ENCODE data around the gene SPATA2. TPM values are rescaled to one million over a fixed set of nuclear protein-coding genes. Genes with fewer than 3 reads are reported as not detected.

SPATA2 gene
- total and polyA plus RNA-seq, 5 donors from 2014 or later = 2.1 to 19.1 (median 3.4) TPM

DNA sequence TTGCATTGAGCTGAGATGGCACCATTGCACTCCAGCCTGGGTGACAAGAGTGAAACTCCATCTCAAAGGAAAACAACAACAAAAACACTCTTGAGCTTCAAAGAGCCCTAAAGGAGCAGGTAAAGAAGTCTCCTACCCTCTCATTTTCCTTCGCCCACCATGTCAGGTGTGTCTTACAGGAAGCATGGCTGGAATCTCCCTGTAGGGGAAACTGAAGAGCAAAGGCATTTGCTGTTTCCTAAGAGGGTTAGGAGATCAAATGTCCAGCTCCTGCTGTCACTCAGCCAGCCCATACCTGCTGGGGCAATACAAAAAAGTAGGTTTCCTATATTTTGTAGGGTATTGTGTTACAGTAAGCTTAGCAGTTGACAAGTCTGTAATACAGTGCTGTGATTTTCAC, 43.3 kb downstream of the SPATA2 start:
- Histone ChIP-seq H3K36me3 (ENCODE audit: control insufficient read depth, insufficient read depth, low read length) (peaks cover 60% of the 10 kb centered on the region), H3K9me3 (ENCODE audit: control insufficient read depth in 2 of 2, low read length in 2 of 2) (no peaks in the 10 kb centered on the region), H3K4me3 (ENCODE audit: low read depth, low read length) (no peak overlapping the region), H3K27ac (ENCODE audit: insufficient read depth, low read length, poor library complexity, severe bottlenecking) (no peak overlapping the region), H3K4me1 (ENCODE audit: control insufficient read depth, insufficient read depth, low read length, poor library complexity, severe bottlenecking) (no peaks in the 10 kb centered on the region), H3K27me3 (ENCODE audit: control insufficient read depth, insufficient read depth, low read length) (no peaks in the 10 kb centered on the region)
- Mint-ChIP-seq H3K4me3 (no peak overlapping the region), H3K9me3 (peaks cover 0 to 2% (median 0%) of the 10 kb centered on the region in 7 donors), H3K4me1 (peaks cover 0 to 3% (median 0%) of the 10 kb centered on the region in 4 donors), H3K27ac (no peak overlapping the region), H3K27me3 (no peaks in the 10 kb centered on the region), H3K36me3 (peaks cover 24% of the 10 kb centered on the region)
- ATAC-seq (ENCODE audit: low read depth in 2 of 2) (no peak), DNase-seq (no peak)

DNA sequence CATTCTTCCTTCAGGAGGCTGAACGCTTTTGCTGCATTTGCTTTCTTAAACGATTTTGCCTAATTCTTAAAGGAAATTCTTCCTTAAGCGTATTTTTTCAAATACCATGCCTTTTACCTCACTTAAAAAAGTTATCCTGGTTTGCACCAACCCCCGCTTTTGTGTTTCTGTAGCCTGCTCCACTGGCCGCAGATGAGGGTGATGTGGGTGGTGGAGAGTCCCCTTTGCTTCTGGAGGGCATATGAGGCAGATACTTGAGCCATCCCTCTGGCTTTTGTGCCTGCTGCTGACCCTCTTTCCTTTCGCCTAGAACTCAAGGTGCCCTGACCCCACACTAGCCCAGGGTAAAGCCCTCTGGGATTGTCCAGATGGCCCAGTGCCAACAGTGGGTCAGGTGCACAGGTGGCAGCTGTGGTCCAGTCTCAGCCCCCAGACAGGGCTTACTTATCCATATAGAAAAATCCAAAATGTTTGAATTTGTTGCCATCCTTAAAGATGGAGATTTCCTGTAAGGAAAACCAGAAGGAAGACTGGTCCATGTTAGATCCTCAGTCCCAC, 43.9 kb downstream of the SPATA2 start:
- Mint-ChIP-seq H3K27me3 (no peaks in the 10 kb centered on the region), H3K9me3 (peaks cover 0 to 2% (median 0%) of the 10 kb centered on the region in 7 donors), H3K4me3 (no peak overlapping the region), H3K4me1 (peaks cover 0 to 5% (median 1%) of the 10 kb centered on the region in 4 donors), H3K36me3 (peaks cover 30% of the 10 kb centered on the region), H3K27ac (no peak overlapping the region)
- H3K4me1 ChIP-seq (ENCODE audit: control insufficient read depth, insufficient read depth, low read length, poor library complexity, severe bottlenecking) = no peaks in the 10 kb centered on the region
- peaks cover 64% of the 10 kb centered on the region for H3K36me3 ChIP-seq (ENCODE audit: control insufficient read depth, insufficient read depth, low read length)
- no peak overlapping the region for H3K27ac ChIP-seq (ENCODE audit: insufficient read depth, low read length, poor library complexity, severe bottlenecking)
- H3K4me3 ChIP-seq (ENCODE audit: low read depth, low read length) = no peak overlapping the region
- no peak for DNase-seq
- no peak for ATAC-seq (ENCODE audit: low read depth in 2 of 2)
- H3K27me3 ChIP-seq (ENCODE audit: control insufficient read depth, insufficient read depth, low read length) = no peaks in the 10 kb centered on the region
- no peaks in the 10 kb centered on the region for H3K9me3 ChIP-seq (ENCODE audit: control insufficient read depth in 2 of 2, low read length in 2 of 2)

DNA sequence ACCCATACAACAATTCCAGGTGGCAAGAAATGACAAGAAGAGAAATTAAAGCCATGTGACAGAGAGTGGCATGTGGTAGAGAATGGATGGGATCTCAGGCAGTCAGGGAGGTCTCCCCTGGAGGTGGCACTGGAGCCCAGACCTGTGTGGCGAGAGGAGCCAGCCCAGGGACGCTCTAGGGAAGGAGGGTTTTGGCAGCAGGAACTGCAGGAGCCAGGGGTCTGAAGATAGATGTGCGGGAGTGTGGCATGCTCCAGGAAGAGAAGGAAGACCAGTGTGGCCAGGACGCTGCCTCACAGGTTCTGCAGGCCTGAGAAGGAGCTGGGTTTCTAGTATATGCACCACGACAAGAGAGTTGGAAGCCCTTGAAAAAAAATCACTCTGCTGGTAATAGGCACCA, 45.1 kb downstream of the SPATA2 start:
- DNase-seq = no peak
- Histone ChIP-seq H3K36me3 (ENCODE audit: control insufficient read depth, insufficient read depth, low read length) (peaks cover 70% of the 10 kb centered on the region), H3K4me1 (ENCODE audit: control insufficient read depth, insufficient read depth, low read length, poor library complexity, severe bottlenecking) (no peaks in the 10 kb centered on the region), H3K4me3 (ENCODE audit: low read depth, low read length) (no peak overlapping the region), H3K27ac (ENCODE audit: insufficient read depth, low read length, poor library complexity, severe bottlenecking) (no peak overlapping the region), H3K9me3 (ENCODE audit: control insufficient read depth in 2 of 2, low read length in 2 of 2) (no peaks in the 10 kb centered on the region), H3K27me3 (ENCODE audit: control insufficient read depth, insufficient read depth, low read length) (no peaks in the 10 kb centered on the region)
- Mint-ChIP-seq H3K4me3 (no peak overlapping the region), H3K9me3 (peaks cover 0 to 2% (median 0%) of the 10 kb centered on the region in 7 donors), H3K4me1 (peaks cover 0 to 5% (median 1%) of the 10 kb centered on the region in 4 donors), H3K27me3 (no peaks in the 10 kb centered on the region), H3K36me3 (peaks cover 34% of the 10 kb centered on the region), H3K27ac (no peak overlapping the region)
- ATAC-seq (ENCODE audit: low read depth in 2 of 2) = no peak

DNA sequence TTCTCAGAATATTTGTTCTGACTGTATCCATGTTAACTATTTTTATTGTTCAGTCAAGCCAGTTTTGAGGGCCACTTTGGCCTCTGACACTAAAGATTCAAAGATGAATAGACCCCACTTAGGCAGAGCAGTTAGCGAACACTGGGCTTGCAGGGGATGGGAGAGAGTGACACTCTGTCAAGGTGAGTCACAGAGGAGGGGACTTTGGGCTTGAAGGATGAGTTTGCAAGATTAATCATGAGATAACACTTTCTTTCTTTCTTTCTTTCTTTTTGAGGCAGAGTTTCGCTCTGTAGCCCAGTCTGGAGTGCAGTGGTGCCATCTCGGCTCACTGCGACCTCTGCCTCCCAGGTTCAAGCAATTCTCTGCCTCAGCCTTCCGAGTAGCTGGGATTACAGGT, 46.4 kb downstream of the SPATA2 start:
- Mint-ChIP-seq H3K4me3 (no peak overlapping the region), H3K27ac (peak overlapping the region in 1 of 3 donors; percentile 28), H3K9me3 (peaks cover 0 to 2% (median 0%) of the 10 kb centered on the region in 7 donors), H3K4me1 (peaks cover 0 to 5% (median 1%) of the 10 kb centered on the region in 4 donors), H3K27me3 (no peaks in the 10 kb centered on the region), H3K36me3 (peaks cover 33% of the 10 kb centered on the region)
- Histone ChIP-seq H3K9me3 (ENCODE audit: control insufficient read depth in 2 of 2, low read length in 2 of 2) (no peaks in the 10 kb centered on the region), H3K27ac (ENCODE audit: insufficient read depth, low read length, poor library complexity, severe bottlenecking) (no peak overlapping the region), H3K4me3 (ENCODE audit: low read depth, low read length) (no peak overlapping the region), H3K36me3 (ENCODE audit: control insufficient read depth, insufficient read depth, low read length) (peaks cover 73% of the 10 kb centered on the region), H3K4me1 (ENCODE audit: control insufficient read depth, insufficient read depth, low read length, poor library complexity, severe bottlenecking) (no peaks in the 10 kb centered on the region), H3K27me3 (ENCODE audit: control insufficient read depth, insufficient read depth, low read length) (no peaks in the 10 kb centered on the region)
- ATAC-seq (ENCODE audit: low read depth in 2 of 2) (no peak), DNase-seq (no peak)

DNA sequence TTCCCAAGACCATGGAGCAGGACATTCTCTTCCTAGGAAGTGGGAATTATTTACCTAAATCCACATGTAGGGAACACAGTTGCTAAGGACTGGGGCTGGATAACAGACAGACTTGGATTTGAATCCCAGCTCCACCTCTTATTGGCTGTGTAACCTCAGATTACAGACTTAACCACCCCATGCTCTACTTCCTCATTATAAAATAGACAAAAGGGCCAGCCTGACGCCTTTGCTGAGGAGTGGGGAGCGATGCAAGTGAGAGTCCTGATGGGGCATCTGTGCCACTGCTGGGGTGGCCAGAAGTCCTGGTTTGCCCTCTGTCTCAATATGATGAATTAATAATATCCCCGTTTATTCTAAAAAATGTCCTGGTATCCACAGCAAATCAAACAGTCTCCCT, 46.8 kb downstream of the SPATA2 start:
- Histone ChIP-seq H3K27me3 (ENCODE audit: control insufficient read depth, insufficient read depth, low read length) (no peaks in the 10 kb centered on the region), H3K4me3 (ENCODE audit: low read depth, low read length) (no peak overlapping the region), H3K4me1 (ENCODE audit: control insufficient read depth, insufficient read depth, low read length, poor library complexity, severe bottlenecking) (no peaks in the 10 kb centered on the region), H3K36me3 (ENCODE audit: control insufficient read depth, insufficient read depth, low read length) (peaks cover 75% of the 10 kb centered on the region), H3K9me3 (ENCODE audit: control insufficient read depth in 2 of 2, low read length in 2 of 2) (no peaks in the 10 kb centered on the region), H3K27ac (ENCODE audit: insufficient read depth, low read length, poor library complexity, severe bottlenecking) (no peak overlapping the region)
- peaks cover 0 to 5% (median 1%) of the 10 kb centered on the region in 4 donors for H3K4me1 Mint-ChIP-seq
- DNase-seq (no peak), ATAC-seq (ENCODE audit: low read depth in 2 of 2) (no peak)
- H3K27me3 Mint-ChIP-seq = no peaks in the 10 kb centered on the region
- H3K9me3 Mint-ChIP-seq = peaks cover 0 to 2% (median 0%) of the 10 kb centered on the region in 7 donors
- H3K4me3 Mint-ChIP-seq = no peak overlapping the region
- peaks cover 33% of the 10 kb centered on the region for H3K36me3 Mint-ChIP-seq
- peak overlapping the region in 1 of 3 donors; percentile 65 for H3K27ac Mint-ChIP-seq

DNA sequence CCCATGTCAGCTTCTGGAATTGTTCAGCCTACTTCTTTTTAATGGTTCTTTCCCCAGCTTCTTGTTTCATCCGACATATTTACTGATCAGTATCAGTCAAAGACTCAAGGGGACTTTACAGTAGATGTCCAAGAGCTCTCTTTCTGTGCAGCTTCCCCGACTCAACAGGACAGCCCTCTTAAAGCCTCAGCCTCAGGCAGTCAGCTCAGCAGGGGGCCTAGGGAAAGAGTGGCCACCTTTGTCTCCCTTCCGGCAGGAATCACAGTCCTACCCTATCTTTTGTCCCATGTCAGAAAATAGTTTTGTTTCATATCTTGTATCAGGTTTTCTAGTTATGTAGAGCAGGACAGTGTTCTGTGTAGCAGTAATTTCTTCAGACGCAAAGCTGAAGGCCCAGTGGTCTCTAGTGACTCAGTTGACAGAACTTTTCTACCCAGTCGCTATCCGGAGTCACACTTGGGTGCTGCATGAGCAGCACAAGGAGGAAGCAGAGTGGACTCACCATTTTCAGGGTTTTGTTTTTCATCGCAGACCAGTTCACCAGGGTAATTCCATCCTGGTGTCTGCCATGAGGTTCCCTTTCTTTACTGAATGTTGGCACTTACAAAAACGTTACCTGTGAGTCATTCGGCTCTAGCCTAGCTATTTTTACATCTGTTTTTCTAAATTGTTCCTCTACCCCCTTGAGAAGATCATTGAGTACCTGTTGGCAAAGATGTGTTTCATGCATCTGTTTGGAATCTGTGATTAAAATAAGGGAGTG, 47.7 kb downstream of the SPATA2 start:
- ATAC-seq (ENCODE audit: low read depth in 2 of 2) = no peak
- Histone ChIP-seq H3K4me3 (ENCODE audit: low read depth, low read length) (no peak overlapping the region), H3K9me3 (ENCODE audit: control insufficient read depth in 2 of 2, low read length in 2 of 2) (no peaks in the 10 kb centered on the region), H3K27me3 (ENCODE audit: control insufficient read depth, insufficient read depth, low read length) (no peaks in the 10 kb centered on the region), H3K27ac (ENCODE audit: insufficient read depth, low read length, poor library complexity, severe bottlenecking) (no peak overlapping the region), H3K36me3 (ENCODE audit: control insufficient read depth, insufficient read depth, low read length) (peaks cover 81% of the 10 kb centered on the region), H3K4me1 (ENCODE audit: control insufficient read depth, insufficient read depth, low read length, poor library complexity, severe bottlenecking) (no peaks in the 10 kb centered on the region)
- H3K4me1 Mint-ChIP-seq = peaks cover 0 to 5% (median 1%) of the 10 kb centered on the region in 4 donors
- peaks cover 0 to 2% (median 0%) of the 10 kb centered on the region in 7 donors for H3K9me3 Mint-ChIP-seq
- peaks cover 33% of the 10 kb centered on the region for H3K36me3 Mint-ChIP-seq
- DNase-seq = no peak
- no peak overlapping the region for H3K4me3 Mint-ChIP-seq
- peak overlapping the region in 2 of 3 donors; percentile 46 to 68 for H3K27ac Mint-ChIP-seq
- no peaks in the 10 kb centered on the region for H3K27me3 Mint-ChIP-seq

DNA sequence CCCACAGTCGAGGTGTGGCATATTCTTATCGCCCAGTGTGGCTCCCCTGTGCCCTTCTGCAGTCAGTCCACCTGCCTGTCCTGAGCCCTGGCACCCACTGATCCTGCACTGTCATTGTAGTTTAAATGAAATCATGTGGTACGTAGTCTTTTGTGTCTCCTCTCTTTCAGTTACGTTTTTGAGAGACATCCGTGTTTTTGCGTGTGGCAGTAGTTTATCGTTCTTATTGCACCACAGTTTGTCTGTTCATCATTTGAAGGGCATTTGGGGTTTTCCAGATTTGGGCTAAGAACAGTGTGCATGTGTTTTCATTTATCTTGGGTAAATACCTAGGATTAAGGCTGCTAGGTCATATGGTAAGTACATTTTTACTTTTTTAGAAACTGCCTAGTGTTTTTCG, 49.3 kb downstream of the SPATA2 start:
- no peak overlapping the region for H3K4me3 Mint-ChIP-seq
- H3K27me3 ChIP-seq (ENCODE audit: control insufficient read depth, insufficient read depth, low read length) = no peaks in the 10 kb centered on the region
- H3K4me3 ChIP-seq (ENCODE audit: low read depth, low read length) = no peak overlapping the region
- H3K36me3 Mint-ChIP-seq = peaks cover 47% of the 10 kb centered on the region
- H3K4me1 Mint-ChIP-seq = peaks cover 0 to 5% (median 4%) of the 10 kb centered on the region in 4 donors
- H3K27me3 Mint-ChIP-seq = no peaks in the 10 kb centered on the region
- H3K9me3 ChIP-seq (ENCODE audit: control insufficient read depth in 2 of 2, low read length in 2 of 2) = no peaks in the 10 kb centered on the region
- peaks cover 0 to 2% (median 0%) of the 10 kb centered on the region in 7 donors for H3K9me3 Mint-ChIP-seq
- H3K27ac ChIP-seq (ENCODE audit: insufficient read depth, low read length, poor library complexity, severe bottlenecking) = no peak overlapping the region
- H3K27ac Mint-ChIP-seq = peak overlapping the region in 1 of 3 donors; percentile 27
- no peak for DNase-seq
- ATAC-seq (ENCODE audit: low read depth in 2 of 2) = no peak
- peaks cover 81% of the 10 kb centered on the region for H3K36me3 ChIP-seq (ENCODE audit: control insufficient read depth, insufficient read depth, low read length)
- no peaks in the 10 kb centered on the region for H3K4me1 ChIP-seq (ENCODE audit: control insufficient read depth, insufficient read depth, low read length, poor library complexity, severe bottlenecking)

Measured in CD4-positive, CD25-positive, alpha-beta regulatory T cell (primary cell).